Prostate gland (tissue), 2 donors: Measurements from ENCODE around the gene SLC34A3. TPM values are rescaled to one million over a fixed set of nuclear protein-coding genes. Genes with fewer than 3 reads are reported as not detected.

Experiments used
- DNase-seq: peaks from one replicate; pipeline ENCODE4 v3.0.0-alpha.2; 2019; ENCODE audit warnings: low spot score
- H3K27ac ChIP-seq, 2 donors: fragments of 200-600 bp; sonication (generic); 2 replicates each; pipeline ENCODE4 v1.5.1; 2017 to 2019
- H3K27me3 ChIP-seq: fragments of 200-600 bp; sonication (generic); replicated peaks from 2 replicates; pipeline ENCODE4 v1.5.1; 2019; ENCODE audit not compliant: insufficient read depth
- H3K36me3 ChIP-seq, 2 donors: fragments of 200-600 bp; sonication (generic); 1 replicate in 1 of 2; 2 replicates in 1 of 2; pipeline versions ENCODE4 v1.5.1 to v1.8.1; 2017 to 2019
- H3K4me1 ChIP-seq: fragments of 200-600 bp; sonication (generic); replicated peaks from 2 replicates; pipeline ENCODE4 v1.5.1; 2019
- H3K4me3 ChIP-seq, 2 donors: fragments of 200-600 bp; sonication (generic); 2 replicates each; pipeline ENCODE4 v1.5.1; 2017 to 2019
- H3K9me3 ChIP-seq: fragments of 200-600 bp; sonication (generic); 2 replicates; pipeline ENCODE4 v1.5.1; 2017
- CTCF ChIP-seq, 4 experiments: fragments of 200-600 bp in 2 of 4; fragments of 450-650 bp in 2 of 4; sonication (generic) in 2 of 4; IDR thresholded peaks; 1 replicate in 3 of 4; 2 replicates in 1 of 4; pipeline ENCODE4 v1.5.1; 2016 to 2019; ENCODE audit warnings: antibody characterized with exemption in 4 of 4, mild to moderate bottlenecking in 2 of 4, moderate library complexity in 2 of 4
- POLR2A ChIP-seq: fragments of 450-650 bp; IDR thresholded peaks from one replicate; pipeline ENCODE4 v1.6.1; 2016; ENCODE audit warnings: antibody characterized with exemption, mild to moderate bottlenecking
- POLR2AphosphoS5 ChIP-seq: sonication (generic); formaldehyde crosslinking; IDR thresholded peaks from one replicate; pipeline ENCODE4 v1.6.1; 2017; ENCODE audit warnings: antibody characterized with exemption
- WGBS: methylation state at CpG from one replicate; pipeline ENCODE4 v1.1.5; 2018; 5-methylcytosine and 5-hydroxymethylcytosine counted together
- intact Hi-C: fragments of 100-400 bp; cut with DNase I; formaldehyde crosslinking; loops from one replicate; pipeline ENCODE4 v1.14.2; 2022
- total RNA-seq, 2 donors: library from RNA; depleted of rRNA; stranded (reverse); fragments of >200 nt; gene quantifications; one replicate each; pipeline ENCODE4 v1.1.0, GENCODE V29; 2016

The SLC34A3 gene
- total RNA-seq, 2 donors from 2014 or later, result 0.57 TPM; not detected in 1

GRCh38 chr9:137229903-137230704 lies 597 bp upstream of the SLC34A3 start:
- H3K27me3 ChIP-seq, result peaks cover 4% of the 10 kb centered on the region
- peaks cover 4% of the 10 kb centered on the region for H3K4me1 ChIP-seq
- no peaks in the 10 kb centered on the region for H3K36me3 ChIP-seq
- no peak overlapping the region for H3K27ac ChIP-seq
- DNase-seq, result no peak
- no peak overlapping the region for H3K4me3 ChIP-seq
- TF ChIP-seq POLR2AphosphoS5 (no peak), CTCF (IDR thresholded peaks at IDR 0.05) (no peak), POLR2A (no peak)
- intact Hi-C loops, result loop anchor here (5.0 kb wide), 1 partner anchor 113 kb away; no protein-coding TSS in a partner anchor
- no peaks in the 10 kb centered on the region for H3K9me3 ChIP-seq
- 64% methylated on average over 23 of the region's 31 CpGs for WGBS

- Histone ChIP-seq H3K36me3 (no peaks in the 10 kb centered on the region), H3K4me3 (no peak overlapping the region), H3K27me3 (peaks cover 4% of the 10 kb centered on the region), H3K27ac (no peak overlapping the region), H3K9me3 (no peaks in the 10 kb centered on the region), H3K4me1 (peaks cover 10% of the 10 kb centered on the region)
- TF ChIP-seq POLR2AphosphoS5 (no peak), POLR2A (no peak), CTCF (IDR thresholded peaks at IDR 0.05) (no peak)
- WGBS, result 86% methylated on average over 23 of the region's 23 CpGs
- no peak for DNase-seq
- intact Hi-C loops, result no loop called here
Observed at GRCh38 chr9:137231372-137232039, 805 bp downstream of the SLC34A3 start.

GRCh38 chr9:137232101-137232500 lies 1.4 kb downstream of the SLC34A3 start:
- intact Hi-C loops, result no loop called here
- H3K27me3 ChIP-seq, result peaks cover 4% of the 10 kb centered on the region

GRCh38 chr9:137232510-137232909 lies 1.8 kb downstream of the SLC34A3 start:
- no peak overlapping the region for H3K27ac ChIP-seq
- H3K4me1 ChIP-seq, result peaks cover 20% of the 10 kb centered on the region
- H3K9me3 ChIP-seq, result no peaks in the 10 kb centered on the region
- no peak overlapping the region for H3K4me3 ChIP-seq
- intact Hi-C loops, result no loop called here
- no peaks in the 10 kb centered on the region for H3K36me3 ChIP-seq
- 69% methylated on average over 22 of the region's 24 CpGs for WGBS
- TF ChIP-seq POLR2AphosphoS5 (no peak), POLR2A (no peak), CTCF (IDR thresholded peaks at IDR 0.05) (no peak)
- H3K27me3 ChIP-seq, result peaks cover 4% of the 10 kb centered on the region
- no peak for DNase-seq

More at GRCh38 chr9:137232101-137232500, 1.4 kb downstream of the SLC34A3 start:
- Histone ChIP-seq H3K4me3 (no peak overlapping the region), H3K36me3 (no peaks in the 10 kb centered on the region), H3K4me1 (peaks cover 16% of the 10 kb centered on the region), H3K27ac (no peak overlapping the region), H3K9me3 (no peaks in the 10 kb centered on the region)
- 78% methylated on average over 10 of the region's 10 CpGs for WGBS
- DNase-seq, result no peak
- TF ChIP-seq POLR2AphosphoS5 (no peak), CTCF (IDR thresholded peaks at IDR 0.05) (no peak)
